Hepatocyte (in vitro differentiated cells): ENCODE results near the gene SHLD3.

ENCODE experiments used
- EZH2 ChIP-seq: fragments of 200-600 bp; sonication (generic); IDR thresholded peaks from 2 replicates; pipeline ENCODE4 v1.6.1; 2016; ENCODE audit warnings: antibody characterized with exemption, mild to moderate bottlenecking, borderline replicate concordance
- EZH2phosphoT487 ChIP-seq: fragments of 200-600 bp; sonication (generic); IDR thresholded peaks from one replicate; pipeline ENCODE4 v1.6.1; 2018; ENCODE audit warnings: antibody characterized with exemption, mild to moderate bottlenecking, low read depth, moderate library complexity; ENCODE audit not compliant: unreplicated experiment, severe bottlenecking

- TF ChIP-seq EZH2 (no peak), EZH2phosphoT487 (no peak)
Measured at GRCh38 chr5:65577141-65577540, 47.7 kb upstream of the SHLD3 start.
